ENCODE data around the gene COG5. TPM values are rescaled to one million over a fixed set of nuclear protein-coding genes. Genes with fewer than 3 reads are reported as not detected.

Gene COG5
- total and polyA plus RNA-seq, 2 experiments from 2014 or later: 15.4 to 36.5 TPM

DNA sequence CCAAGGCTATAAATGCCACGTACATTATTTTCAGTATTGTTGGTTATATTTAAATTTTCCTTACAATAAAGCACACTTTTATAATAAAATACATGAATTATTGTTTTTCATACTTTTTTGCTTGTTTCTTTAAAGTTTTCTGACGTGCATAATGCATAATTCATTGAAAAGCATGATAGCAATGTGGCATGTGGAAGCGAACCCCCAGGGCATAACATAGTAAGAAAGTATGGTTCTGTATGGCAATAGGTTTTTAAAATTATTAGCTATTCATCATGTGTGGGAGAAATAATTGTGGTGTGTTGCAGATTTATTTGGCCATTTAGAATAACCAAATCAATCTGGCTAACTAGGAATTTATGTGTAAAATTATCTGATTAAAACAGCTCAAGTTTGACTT lies 402.3 kb downstream of the COG5 start:
- no peak overlapping the region for H3K27ac Mint-ChIP-seq
- no peaks in the 10 kb centered on the region for H3K27me3 ChIP-seq (ENCODE audit: insufficient read depth)
- DNase-seq (ENCODE audit: low spot score): no peak
- no peaks in the 10 kb centered on the region for H3K9me3 Mint-ChIP-seq
- peaks cover under 1% of the 10 kb centered on the region for H3K4me1 ChIP-seq (ENCODE audit: insufficient read depth)
- H3K9me2 ChIP-seq (ENCODE audit: insufficient read depth): no peaks in the 10 kb centered on the region
- no peaks in the 10 kb centered on the region for H3K27me3 Mint-ChIP-seq (ENCODE audit: insufficient read depth, low read depth, poor library complexity)
- H3K4me1 Mint-ChIP-seq: peaks cover 8% of the 10 kb centered on the region; the same call in 2 of the 3 replicates
- H4K20me1 ChIP-seq (replicated peaks; ENCODE audit: insufficient read depth): no peaks in the 10 kb centered on the region
- ATAC-seq: no peak
- TF ChIP-seq, protein P1, sequence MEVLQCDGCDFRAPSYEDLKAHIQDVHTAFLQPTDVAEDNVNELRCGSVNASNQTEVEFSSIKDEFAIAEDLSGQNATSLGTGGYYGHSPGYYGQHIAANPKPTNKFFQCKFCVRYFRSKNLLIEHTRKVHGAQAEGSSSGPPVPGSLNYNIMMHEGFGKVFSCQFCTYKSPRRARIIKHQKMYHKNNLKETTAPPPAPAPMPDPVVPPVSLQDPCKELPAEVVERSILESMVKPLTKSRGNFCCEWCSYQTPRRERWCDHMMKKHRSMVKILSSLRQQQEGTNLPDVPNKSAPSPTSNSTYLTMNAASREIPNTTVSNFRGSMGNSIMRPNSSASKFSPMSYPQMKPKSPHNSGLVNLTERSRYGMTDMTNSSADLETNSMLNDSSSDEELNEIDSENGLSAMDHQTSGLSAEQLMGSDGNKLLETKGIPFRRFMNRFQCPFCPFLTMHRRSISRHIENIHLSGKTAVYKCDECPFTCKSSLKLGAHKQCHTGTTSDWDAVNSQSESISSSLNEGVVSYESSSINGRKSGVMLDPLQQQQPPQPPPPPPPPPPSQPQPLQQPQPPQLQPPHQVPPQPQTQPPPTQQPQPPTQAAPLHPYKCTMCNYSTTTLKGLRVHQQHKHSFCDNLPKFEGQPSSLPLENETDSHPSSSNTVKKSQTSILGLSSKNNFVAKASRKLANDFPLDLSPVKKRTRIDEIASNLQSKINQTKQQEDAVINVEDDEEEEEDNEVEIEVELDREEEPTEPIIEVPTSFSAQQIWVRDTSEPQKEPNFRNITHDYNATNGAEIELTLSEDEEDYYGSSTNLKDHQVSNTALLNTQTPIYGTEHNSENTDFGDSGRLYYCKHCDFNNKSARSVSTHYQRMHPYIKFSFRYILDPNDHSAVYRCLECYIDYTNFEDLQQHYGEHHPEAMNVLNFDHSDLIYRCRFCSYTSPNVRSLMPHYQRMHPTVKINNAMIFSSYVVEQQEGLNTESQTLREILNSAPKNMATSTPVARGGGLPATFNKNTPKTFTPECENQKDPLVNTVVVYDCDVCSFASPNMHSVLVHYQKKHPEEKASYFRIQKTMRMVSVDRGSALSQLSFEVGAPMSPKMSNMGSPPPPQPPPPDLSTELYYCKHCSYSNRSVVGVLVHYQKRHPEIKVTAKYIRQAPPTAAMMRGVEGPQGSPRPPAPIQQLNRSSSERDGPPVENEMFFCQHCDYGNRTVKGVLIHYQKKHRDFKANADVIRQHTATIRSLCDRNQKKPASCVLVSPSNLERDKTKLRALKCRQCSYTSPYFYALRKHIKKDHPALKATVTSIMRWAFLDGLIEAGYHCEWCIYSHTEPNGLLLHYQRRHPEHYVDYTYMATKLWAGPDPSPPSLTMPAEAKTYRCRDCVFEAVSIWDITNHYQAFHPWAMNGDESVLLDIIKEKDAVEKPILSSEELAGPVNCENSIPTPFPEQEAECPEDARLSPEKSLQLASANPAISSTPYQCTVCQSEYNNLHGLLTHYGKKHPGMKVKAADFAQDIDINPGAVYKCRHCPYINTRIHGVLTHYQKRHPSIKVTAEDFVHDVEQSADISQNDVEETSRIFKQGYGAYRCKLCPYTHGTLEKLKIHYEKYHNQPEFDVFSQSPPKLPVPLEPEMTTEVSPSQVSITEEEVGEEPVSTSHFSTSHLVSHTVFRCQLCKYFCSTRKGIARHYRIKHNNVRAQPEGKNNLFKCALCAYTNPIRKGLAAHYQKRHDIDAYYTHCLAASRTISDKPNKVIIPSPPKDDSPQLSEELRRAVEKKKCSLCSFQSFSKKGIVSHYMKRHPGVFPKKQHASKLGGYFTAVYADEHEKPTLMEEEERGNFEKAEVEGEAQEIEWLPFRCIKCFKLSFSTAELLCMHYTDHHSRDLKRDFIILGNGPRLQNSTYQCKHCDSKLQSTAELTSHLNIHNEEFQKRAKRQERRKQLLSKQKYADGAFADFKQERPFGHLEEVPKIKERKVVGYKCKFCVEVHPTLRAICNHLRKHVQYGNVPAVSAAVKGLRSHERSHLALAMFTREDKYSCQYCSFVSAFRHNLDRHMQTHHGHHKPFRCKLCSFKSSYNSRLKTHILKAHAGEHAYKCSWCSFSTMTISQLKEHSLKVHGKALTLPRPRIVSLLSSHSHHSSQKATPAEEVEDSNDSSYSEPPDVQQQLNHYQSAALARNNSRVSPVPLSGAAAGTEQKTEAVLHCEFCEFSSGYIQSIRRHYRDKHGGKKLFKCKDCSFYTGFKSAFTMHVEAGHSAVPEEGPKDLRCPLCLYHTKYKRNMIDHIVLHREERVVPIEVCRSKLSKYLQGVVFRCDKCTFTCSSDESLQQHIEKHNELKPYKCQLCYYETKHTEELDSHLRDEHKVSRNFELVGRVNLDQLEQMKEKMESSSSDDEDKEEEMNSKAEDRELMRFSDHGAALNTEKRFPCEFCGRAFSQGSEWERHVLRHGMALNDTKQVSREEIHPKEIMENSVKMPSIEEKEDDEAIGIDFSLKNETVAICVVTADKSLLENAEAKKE (CRISPR knock-in tag; IDR thresholded peaks at IDR 0.05): no peak
- TF ChIP-seq CREB1 (CRISPR knock-in tag; IDR thresholded peaks at IDR 0.05; ENCODE audit: low read depth): no peak
- no peak for TF ChIP-seq EZH2 (IDR thresholded peaks at IDR 0.05; ENCODE audit: low read depth, unreplicated experiment)
- TF ChIP-seq EZH2phosphoT487 (IDR thresholded peaks at IDR 0.05; ENCODE audit: unreplicated experiment): no peak
- no peak for TF ChIP-seq STAT1 (IDR thresholded peaks at IDR 0.05; ENCODE audit: unreplicated experiment)
- TF ChIP-seq POLR2AphosphoS5 (IDR thresholded peaks at IDR 0.05; ENCODE audit: low read depth): no peak
- TF ChIP-seq ZNF114 (CRISPR knock-in tag; IDR thresholded peaks at IDR 0.05): no peak
- TF ChIP-seq ZNF331 (CRISPR knock-in tag; IDR thresholded peaks at IDR 0.05; ENCODE audit: low read depth): no peak
- TF ChIP-seq, protein P2, sequence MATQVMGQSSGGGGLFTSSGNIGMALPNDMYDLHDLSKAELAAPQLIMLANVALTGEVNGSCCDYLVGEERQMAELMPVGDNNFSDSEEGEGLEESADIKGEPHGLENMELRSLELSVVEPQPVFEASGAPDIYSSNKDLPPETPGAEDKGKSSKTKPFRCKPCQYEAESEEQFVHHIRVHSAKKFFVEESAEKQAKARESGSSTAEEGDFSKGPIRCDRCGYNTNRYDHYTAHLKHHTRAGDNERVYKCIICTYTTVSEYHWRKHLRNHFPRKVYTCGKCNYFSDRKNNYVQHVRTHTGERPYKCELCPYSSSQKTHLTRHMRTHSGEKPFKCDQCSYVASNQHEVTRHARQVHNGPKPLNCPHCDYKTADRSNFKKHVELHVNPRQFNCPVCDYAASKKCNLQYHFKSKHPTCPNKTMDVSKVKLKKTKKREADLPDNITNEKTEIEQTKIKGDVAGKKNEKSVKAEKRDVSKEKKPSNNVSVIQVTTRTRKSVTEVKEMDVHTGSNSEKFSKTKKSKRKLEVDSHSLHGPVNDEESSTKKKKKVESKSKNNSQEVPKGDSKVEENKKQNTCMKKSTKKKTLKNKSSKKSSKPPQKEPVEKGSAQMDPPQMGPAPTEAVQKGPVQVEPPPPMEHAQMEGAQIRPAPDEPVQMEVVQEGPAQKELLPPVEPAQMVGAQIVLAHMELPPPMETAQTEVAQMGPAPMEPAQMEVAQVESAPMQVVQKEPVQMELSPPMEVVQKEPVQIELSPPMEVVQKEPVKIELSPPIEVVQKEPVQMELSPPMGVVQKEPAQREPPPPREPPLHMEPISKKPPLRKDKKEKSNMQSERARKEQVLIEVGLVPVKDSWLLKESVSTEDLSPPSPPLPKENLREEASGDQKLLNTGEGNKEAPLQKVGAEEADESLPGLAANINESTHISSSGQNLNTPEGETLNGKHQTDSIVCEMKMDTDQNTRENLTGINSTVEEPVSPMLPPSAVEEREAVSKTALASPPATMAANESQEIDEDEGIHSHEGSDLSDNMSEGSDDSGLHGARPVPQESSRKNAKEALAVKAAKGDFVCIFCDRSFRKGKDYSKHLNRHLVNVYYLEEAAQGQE (IDR thresholded peaks at IDR 0.05; ENCODE audit: unreplicated experiment): no peak
- no peak for TF ChIP-seq JUNB (IDR thresholded peaks at IDR 0.05; ENCODE audit: unreplicated experiment)
- TF ChIP-seq, protein P3, sequence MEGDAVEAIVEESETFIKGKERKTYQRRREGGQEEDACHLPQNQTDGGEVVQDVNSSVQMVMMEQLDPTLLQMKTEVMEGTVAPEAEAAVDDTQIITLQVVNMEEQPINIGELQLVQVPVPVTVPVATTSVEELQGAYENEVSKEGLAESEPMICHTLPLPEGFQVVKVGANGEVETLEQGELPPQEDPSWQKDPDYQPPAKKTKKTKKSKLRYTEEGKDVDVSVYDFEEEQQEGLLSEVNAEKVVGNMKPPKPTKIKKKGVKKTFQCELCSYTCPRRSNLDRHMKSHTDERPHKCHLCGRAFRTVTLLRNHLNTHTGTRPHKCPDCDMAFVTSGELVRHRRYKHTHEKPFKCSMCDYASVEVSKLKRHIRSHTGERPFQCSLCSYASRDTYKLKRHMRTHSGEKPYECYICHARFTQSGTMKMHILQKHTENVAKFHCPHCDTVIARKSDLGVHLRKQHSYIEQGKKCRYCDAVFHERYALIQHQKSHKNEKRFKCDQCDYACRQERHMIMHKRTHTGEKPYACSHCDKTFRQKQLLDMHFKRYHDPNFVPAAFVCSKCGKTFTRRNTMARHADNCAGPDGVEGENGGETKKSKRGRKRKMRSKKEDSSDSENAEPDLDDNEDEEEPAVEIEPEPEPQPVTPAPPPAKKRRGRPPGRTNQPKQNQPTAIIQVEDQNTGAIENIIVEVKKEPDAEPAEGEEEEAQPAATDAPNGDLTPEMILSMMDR (conservative IDR thresholded peaks at IDR 0.05; ENCODE audit: low read depth in 2 of 2): no peak
- TF ChIP-seq, protein P4, sequence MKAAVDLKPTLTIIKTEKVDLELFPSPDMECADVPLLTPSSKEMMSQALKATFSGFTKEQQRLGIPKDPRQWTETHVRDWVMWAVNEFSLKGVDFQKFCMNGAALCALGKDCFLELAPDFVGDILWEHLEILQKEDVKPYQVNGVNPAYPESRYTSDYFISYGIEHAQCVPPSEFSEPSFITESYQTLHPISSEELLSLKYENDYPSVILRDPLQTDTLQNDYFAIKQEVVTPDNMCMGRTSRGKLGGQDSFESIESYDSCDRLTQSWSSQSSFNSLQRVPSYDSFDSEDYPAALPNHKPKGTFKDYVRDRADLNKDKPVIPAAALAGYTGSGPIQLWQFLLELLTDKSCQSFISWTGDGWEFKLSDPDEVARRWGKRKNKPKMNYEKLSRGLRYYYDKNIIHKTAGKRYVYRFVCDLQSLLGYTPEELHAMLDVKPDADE (IDR thresholded peaks at IDR 0.05): no peak
- TF ChIP-seq NANOG (IDR thresholded peaks at IDR 0.05; ENCODE audit: borderline replicate concordance): no peak
- no peak overlapping the region for H3K4me3 ChIP-seq
- H3K79me2 ChIP-seq (replicated peaks; ENCODE audit: insufficient read depth): no peaks in the 10 kb centered on the region
- no peak overlapping the region for H3K4me3 Mint-ChIP-seq
- H3K4me2 ChIP-seq: no peak overlapping the region
- H3K36me3 ChIP-seq (ENCODE audit: insufficient read depth): no peaks in the 10 kb centered on the region
- H3K36me3 Mint-ChIP-seq (ENCODE audit: low read depth): no peaks in the 10 kb centered on the region
- H3K27ac ChIP-seq (ENCODE audit: low read depth): no peak overlapping the region
- H3F3A ChIP-seq (replicated peaks; ENCODE audit: low read depth): no peaks in the 10 kb centered on the region
- H2AFZ ChIP-seq: no peak overlapping the region
